Neuron (in vitro differentiated cells): ENCODE data around the gene EIF3M.
A peak's percentile ranks its signal among the peaks of the same experiment; 100 is the strongest.
"Not testable (repeated sequence)": the region's sequence is repeated elsewhere in the genome, so short reads cannot be mapped to it uniquely, and the experiment has no call there.

Experiments
- H2AFZ ChIP-seq: one replicate; pipeline ENCODE4 v1.6.1; 2013; ENCODE audit warnings: low read depth, mild to moderate bottlenecking, inconsistent platforms, low read length, moderate library complexity
- H3K27me3 ChIP-seq: one replicate; pipeline ENCODE4 v1.6.1; 2013; ENCODE audit warnings: low read length; ENCODE audit not compliant: insufficient read depth
- H3K36me3 ChIP-seq: one replicate; pipeline ENCODE4 v1.6.1; 2013; ENCODE audit warnings: low read length; ENCODE audit not compliant: insufficient read depth
- H3K4me1 ChIP-seq: one replicate; pipeline ENCODE4 v1.6.1; 2013; ENCODE audit warnings: low read length; ENCODE audit not compliant: insufficient read depth
- H3K4me3 ChIP-seq: 2 replicates; pipeline ENCODE4 v1.5.1; 2013; ENCODE audit warnings: mild to moderate bottlenecking, low read length, moderate library complexity
- H3K9me3 ChIP-seq: one replicate; pipeline ENCODE4 v1.6.1; 2013; ENCODE audit warnings: low read length

Gene EIF3M

DNA sequence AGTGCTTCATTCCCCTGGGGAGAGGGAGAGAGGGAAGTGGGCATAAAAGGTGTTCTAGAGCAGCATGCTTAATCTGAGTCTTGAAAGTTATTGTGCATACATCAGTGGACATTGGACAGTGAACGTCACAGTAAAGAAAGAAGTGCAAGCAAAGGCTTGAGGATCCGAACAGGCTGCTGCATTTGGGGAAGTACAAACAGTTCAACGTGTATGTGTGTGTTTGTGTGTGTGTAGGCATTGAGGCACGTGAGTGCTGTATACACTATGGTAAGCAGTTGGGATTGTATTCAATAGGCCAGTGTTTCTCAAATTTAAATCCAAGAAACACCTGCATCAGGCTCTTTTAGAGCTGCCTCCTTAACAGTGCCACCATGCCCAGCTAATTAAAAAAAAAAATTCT, 10.4 kb upstream of the EIF3M start:
- Histone ChIP-seq H3K27me3 (peaks cover 21% of the 10 kb centered on the region), H3K4me1 (no peaks in the 10 kb centered on the region), H2AFZ (no peak overlapping the region), H3K9me3 (no peaks in the 10 kb centered on the region), H3K36me3 (no peaks in the 10 kb centered on the region), H3K4me3 (no peak overlapping the region)

DNA sequence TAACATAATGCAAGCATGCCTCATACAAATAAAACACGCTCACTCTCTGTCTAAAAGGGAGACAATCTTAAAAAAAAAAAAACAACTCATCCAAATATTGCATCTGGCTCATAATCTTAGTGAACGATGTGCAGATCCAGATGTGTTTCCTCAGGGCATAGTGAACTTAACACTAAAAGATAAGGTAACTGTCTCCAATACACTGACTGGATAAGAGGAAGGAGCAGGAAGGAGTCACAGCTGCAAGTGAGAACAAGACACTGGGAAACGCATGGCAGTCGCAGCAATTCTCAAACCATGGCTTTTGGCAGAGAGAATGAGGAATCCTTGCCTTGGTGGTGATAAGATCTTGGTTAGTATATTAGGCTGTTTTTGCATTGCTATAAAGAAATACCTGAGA, 9.2 kb upstream of the EIF3M start:
- Histone ChIP-seq H3K27me3 (peaks cover 21% of the 10 kb centered on the region), H3K9me3 (no peaks in the 10 kb centered on the region), H2AFZ (no peak overlapping the region), H3K4me1 (no peaks in the 10 kb centered on the region), H3K4me3 (no peak overlapping the region), H3K36me3 (no peaks in the 10 kb centered on the region)

DNA sequence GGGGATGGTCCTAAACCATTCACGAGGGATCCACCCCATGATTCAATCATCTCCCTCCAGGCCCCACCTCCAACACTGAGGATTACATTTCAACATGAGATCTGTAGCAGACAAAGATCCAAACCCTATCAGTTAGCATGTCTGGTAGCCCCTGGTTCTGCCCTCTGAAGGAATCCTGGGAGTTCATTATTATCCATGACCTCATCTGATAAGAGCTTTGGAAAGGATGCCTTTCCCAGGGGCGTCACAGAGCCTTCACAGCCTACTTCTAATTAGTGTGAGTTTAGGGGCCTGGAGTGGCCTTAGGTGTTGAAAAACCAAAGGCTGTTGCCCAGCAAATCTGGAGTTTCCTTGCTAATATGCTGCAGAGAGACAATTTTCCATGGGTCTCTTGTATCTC, 8.6 kb upstream of the EIF3M start:
- no peaks in the 10 kb centered on the region for H3K36me3 ChIP-seq
- no peaks in the 10 kb centered on the region for H3K9me3 ChIP-seq
- no peak overlapping the region for H2AFZ ChIP-seq
- no peak overlapping the region for H3K4me3 ChIP-seq
- peaks cover 21% of the 10 kb centered on the region for H3K27me3 ChIP-seq
- no peaks in the 10 kb centered on the region for H3K4me1 ChIP-seq

DNA sequence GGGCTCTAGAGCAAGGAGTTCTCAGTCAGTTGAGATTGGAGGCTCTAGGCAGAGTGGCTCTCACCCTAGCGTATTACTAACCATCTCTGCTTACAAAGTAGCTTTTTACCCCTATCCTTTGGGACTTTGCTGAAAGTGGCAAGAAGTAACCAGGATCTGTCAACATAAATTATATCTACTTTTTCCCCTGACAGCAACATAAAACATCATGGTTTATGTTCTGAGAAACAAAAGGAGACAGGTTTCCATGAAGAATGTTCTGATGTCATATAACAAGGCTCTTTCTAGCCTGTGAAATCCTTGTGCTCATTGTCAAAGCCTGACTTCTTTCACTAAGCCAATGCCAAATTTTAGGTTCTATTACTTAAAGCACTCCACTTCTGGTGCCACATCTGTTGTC, 7.2 kb upstream of the EIF3M start:
- Histone ChIP-seq H3K4me1 (no peaks in the 10 kb centered on the region), H3K27me3 (peaks cover 10% of the 10 kb centered on the region), H2AFZ (no peak overlapping the region), H3K36me3 (no peaks in the 10 kb centered on the region), H3K9me3 (no peaks in the 10 kb centered on the region), H3K4me3 (no peak overlapping the region)

DNA sequence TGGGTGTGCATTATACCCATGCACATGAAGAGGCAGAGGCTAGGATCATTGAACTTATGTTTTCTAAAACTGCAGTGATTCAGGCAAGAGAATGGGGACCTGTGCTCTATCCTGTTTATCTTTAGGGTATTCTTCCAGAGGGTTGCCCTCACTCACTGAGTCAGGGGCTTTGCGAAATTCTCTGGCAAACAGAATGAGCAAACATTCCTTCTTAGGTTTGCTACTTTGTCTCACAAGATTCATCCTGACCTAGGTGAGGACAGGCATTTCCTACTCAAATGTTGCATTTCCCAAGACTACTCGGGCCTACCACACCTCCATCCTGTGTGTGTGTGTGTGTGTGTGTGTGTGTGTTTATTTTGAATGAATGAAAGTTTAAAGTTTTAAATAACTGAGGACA, 2.7 kb upstream of the EIF3M start:
- Histone ChIP-seq H3K36me3 (no peaks in the 10 kb centered on the region), H3K4me3 (no peak overlapping the region), H3K9me3 (no peaks in the 10 kb centered on the region), H2AFZ (no peak overlapping the region), H3K4me1 (peaks cover 14% of the 10 kb centered on the region), H3K27me3 (no peaks in the 10 kb centered on the region)

DNA sequence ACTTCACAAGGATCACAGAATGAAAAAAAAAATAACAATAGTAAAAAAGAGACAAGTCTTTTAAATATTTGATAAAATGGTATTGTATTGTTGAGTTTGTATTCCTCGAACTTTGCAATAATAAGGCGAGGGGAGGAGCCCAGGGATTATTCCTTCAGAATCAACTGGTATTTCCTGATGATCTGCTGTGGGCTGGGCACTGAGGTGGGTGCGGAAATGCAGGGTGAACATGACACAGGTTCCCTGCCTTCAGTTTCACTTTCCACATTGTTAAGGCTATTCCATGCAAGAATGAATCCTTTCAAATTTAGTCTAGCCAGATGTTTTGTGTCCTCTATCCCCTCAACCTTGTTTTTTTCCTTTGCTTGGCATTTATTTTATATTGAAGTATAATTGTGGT, 2.1 kb upstream of the EIF3M start:
- no peaks in the 10 kb centered on the region for H3K9me3 ChIP-seq
- no peak overlapping the region for H3K4me3 ChIP-seq
- H3K36me3 ChIP-seq, result peaks cover under 1% of the 10 kb centered on the region
- H3K27me3 ChIP-seq, result no peaks in the 10 kb centered on the region
- H2AFZ ChIP-seq, result no peak overlapping the region
- H3K4me1 ChIP-seq, result peaks cover 15% of the 10 kb centered on the region

DNA sequence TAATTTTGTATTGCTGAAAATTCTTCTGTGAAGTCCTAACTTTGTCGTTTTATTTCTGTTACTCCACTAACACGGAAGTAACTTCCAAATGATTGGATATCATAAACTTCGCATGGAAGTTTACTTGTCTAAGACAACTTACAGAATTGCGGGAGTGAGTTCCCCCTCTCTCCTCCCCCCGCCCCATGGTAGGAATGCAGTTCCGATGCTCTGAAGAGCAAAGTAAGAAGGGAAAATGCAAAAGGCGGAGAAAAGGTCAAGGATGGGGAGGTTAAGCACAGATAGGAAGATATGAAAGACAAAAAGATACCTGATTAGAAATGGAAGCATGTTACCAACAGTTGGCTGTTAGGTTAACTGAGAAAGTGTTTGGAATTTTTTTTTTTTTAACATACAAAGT, 1.3 kb downstream of the EIF3M start:
- Histone ChIP-seq H3K4me3 (peak overlapping the region; percentile 98), H3K9me3 (no peaks in the 10 kb centered on the region), H3K27me3 (no peaks in the 10 kb centered on the region), H3K36me3 (peaks cover 24% of the 10 kb centered on the region), H3K4me1 (peaks cover 15% of the 10 kb centered on the region), H2AFZ (no peak overlapping the region)

DNA sequence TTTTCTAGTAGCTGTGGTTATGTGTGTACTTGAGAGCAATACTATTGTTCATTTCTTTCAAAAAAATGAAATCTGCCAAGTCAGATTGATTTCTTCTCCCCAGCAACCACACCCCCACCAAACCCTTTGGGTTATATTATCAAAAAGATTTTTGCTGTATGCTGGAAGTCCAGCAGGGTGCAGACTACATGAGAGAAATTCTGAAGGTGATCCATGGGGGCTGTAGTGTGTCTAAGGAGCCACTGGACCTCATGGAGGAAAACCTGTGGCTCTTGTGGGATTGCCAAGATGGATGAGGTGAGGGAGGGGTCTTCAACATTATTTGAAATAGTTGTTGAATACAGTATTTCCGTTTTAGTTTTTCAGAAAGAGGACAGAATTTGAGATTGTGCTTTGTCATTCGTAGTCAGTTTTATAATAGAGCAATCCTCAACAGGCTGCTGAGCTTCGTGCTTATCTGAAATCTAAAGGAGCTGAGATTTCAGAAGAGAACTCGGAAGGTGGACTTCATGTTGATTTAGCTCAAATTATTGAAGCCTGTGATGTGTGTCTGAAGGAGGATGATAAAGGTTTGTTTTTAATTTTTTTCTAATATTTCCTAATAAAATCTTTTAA, 3.1 kb downstream of the EIF3M start:
- H2AFZ ChIP-seq, result no peak overlapping the region
- peaks cover 41% of the 10 kb centered on the region for H3K36me3 ChIP-seq
- H3K9me3 ChIP-seq, result no peaks in the 10 kb centered on the region
- no peak overlapping the region for H3K4me3 ChIP-seq
- no peaks in the 10 kb centered on the region for H3K27me3 ChIP-seq
- H3K4me1 ChIP-seq, result peaks cover 15% of the 10 kb centered on the region

DNA sequence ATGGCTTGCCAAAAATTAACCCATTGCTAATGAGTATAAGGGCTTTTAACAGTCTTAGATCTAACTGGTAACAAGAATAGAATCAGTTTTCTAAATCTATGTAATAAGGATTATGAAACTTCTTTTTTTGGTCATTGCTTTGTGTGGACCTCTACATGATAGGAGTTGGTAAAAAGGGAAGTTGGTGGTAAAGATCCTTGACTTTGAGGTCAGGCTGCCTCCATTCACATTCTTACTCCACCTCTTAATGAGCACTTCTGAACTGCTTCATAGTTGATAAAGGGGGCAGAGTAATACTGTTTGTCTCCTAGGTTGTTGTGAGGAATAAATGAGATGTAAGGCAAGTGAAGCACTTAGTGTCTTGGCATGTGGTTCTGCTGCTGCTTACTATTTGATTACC, 10.6 kb downstream of the EIF3M start:
- H3K36me3 ChIP-seq, result peaks cover 89% of the 10 kb centered on the region
- no peaks in the 10 kb centered on the region for H3K4me1 ChIP-seq
- H3K4me3 ChIP-seq, result no peak overlapping the region
- H2AFZ ChIP-seq, result no peak overlapping the region
- H3K9me3 ChIP-seq, result no peaks in the 10 kb centered on the region
- H3K27me3 ChIP-seq, result no peaks in the 10 kb centered on the region

DNA sequence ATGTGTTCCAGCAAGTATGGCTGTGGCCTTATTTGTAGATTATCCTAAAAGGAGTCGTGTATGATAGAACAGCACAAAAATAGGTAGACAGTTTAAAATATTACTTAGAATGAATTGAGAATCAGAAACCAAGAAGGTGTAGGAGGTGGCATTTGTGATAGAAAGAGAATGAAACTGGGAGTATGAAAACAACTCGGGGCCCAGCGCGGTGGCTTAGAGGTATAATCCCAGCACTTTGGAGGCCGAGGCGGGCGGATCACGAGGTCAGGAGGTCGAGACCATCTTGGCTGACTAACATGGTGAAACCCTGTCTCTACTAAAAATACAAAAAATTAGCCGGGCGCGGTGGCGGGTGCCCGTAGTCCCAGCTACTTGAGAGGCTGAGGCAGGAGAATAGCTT, 12.5 kb downstream of the EIF3M start:
- not testable (repeated sequence) for H2AFZ ChIP-seq, H3K27me3 ChIP-seq, H3K4me3 ChIP-seq, H3K9me3 ChIP-seq, H3K4me1 ChIP-seq
- H3K36me3 ChIP-seq, result peaks cover 84% of the 10 kb centered on the region

DNA sequence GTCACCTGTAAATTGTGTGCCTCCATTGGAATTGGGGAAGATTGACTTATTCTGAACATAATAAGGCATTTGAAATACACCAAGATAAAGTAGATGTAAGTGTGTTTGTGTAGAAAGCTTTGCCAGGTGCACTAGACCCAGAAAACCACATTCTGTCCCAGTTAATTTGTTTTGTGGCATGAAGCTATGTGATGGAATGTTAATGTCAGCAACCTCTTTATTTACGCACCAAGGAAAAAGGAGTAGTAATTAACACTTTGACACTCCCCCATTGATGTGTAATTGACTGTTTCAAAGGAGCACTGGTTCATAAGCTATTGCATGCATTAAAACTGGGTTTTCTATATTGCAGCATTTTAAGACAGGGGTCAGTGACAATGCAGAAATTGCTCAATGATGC, 14.3 kb downstream of the EIF3M start:
- peaks cover 84% of the 10 kb centered on the region for H3K36me3 ChIP-seq
- H2AFZ ChIP-seq, result no peak overlapping the region
- no peaks in the 10 kb centered on the region for H3K27me3 ChIP-seq
- H3K4me3 ChIP-seq, result no peak overlapping the region
- H3K4me1 ChIP-seq, result no peaks in the 10 kb centered on the region
- H3K9me3 ChIP-seq, result no peaks in the 10 kb centered on the region

DNA sequence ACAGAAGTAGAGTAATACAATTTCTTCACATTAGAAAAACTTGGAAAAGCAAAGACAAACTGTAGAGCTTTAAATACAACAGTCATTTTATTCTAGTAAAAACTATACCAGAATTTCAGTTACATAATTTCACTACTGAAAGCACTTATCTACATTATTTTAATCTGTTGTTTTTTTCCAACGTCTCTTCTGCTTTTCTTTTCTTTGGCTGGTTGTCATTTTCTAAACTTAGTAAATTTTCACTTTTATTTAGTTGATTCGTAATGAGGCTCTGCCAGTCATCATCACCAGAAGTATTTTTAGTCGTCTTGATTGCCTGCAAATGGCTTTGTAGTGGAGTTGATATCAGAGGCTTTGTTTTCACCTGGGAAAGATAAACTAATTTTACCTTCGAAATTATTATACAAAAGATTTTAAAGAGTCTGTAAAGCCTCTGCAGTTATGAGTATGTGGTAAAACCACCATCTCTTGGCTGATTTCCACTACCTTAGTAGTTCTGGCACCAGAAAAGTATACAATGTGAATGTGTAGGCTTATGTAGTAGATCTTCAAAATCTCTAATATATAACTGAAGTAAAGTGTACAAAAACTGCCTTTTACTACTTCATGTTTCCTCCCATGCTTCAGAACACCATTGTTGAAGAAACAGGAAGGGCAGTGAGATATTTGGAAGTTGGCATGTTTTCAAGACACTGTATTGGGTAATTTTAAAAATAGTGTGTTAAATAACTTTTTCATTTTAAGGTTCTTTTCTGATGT, 19.2 kb downstream of the EIF3M start:
- Histone ChIP-seq H3K36me3 (peaks cover 73% of the 10 kb centered on the region), H2AFZ (no peak overlapping the region), H3K27me3 (no peaks in the 10 kb centered on the region), H3K4me1 (no peaks in the 10 kb centered on the region), H3K9me3 (peaks cover 4% of the 10 kb centered on the region), H3K4me3 (no peak overlapping the region)

DNA sequence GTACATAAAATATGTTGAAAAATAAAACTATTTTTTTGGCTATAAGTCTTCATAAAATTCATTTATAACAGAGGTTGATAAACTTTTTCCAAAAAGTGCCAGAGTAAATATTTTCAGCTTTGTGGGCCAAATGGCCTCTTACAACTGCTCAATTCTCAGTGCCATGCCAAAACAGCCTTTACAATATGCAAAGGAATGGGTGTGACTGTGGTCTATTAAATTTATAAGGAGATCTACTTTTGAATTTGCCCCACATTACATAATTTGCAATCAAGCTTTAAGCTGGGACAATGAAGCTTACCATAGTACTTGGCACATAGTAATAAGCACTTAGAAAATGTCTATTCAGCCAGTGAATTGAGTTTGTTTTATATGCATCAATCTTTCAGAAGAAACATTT, 22.6 kb downstream of the EIF3M start:
- Histone ChIP-seq H3K36me3 (peaks cover 46% of the 10 kb centered on the region), H2AFZ (no peak overlapping the region), H3K4me1 (no peaks in the 10 kb centered on the region), H3K27me3 (no peaks in the 10 kb centered on the region), H3K4me3 (no peak overlapping the region), H3K9me3 (peaks cover 7% of the 10 kb centered on the region)

DNA sequence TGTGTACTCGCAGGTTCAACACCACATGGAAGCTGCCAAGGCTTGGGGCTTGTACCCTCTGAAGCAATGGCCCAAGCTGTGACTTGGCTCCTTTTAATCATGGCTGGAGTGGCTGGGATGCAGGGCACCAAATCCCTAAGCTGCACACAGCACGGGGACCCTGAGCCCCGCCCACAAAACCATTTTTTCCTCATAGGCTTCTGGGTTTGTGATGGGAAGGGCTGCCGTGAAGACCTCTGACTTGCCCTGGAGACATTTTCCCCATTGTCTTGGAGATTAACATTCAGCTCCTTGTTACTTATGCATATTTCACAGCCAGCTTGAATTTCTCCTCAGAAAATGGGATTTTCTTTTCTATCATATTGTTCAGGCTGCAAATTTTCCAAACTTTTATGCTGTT, 25.2 kb downstream of the EIF3M start:
- H3K4me1 ChIP-seq, H3K9me3 ChIP-seq, H2AFZ ChIP-seq, H3K27me3 ChIP-seq, H3K4me3 ChIP-seq: not testable (repeated sequence)
- H3K36me3 ChIP-seq, result peaks cover 21% of the 10 kb centered on the region
